GM21390 (cell line): ENCODE measurements around the gene CERS6.
"Not testable (repeated sequence)": the region's sequence is repeated elsewhere in the genome, so short reads cannot be mapped to it uniquely, and the experiment has no call there.

ENCODE experiments used
- ATAC-seq: cut with Tn5 transposase; IDR thresholded peaks from one replicate; pipeline ENCODE4 v1.9.1; 2021; ENCODE audit not compliant: unreplicated experiment

Gene CERS6, protein sequence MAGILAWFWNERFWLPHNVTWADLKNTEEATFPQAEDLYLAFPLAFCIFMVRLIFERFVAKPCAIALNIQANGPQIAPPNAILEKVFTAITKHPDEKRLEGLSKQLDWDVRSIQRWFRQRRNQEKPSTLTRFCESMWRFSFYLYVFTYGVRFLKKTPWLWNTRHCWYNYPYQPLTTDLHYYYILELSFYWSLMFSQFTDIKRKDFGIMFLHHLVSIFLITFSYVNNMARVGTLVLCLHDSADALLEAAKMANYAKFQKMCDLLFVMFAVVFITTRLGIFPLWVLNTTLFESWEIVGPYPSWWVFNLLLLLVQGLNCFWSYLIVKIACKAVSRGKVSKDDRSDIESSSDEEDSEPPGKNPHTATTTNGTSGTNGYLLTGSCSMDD

DNA sequence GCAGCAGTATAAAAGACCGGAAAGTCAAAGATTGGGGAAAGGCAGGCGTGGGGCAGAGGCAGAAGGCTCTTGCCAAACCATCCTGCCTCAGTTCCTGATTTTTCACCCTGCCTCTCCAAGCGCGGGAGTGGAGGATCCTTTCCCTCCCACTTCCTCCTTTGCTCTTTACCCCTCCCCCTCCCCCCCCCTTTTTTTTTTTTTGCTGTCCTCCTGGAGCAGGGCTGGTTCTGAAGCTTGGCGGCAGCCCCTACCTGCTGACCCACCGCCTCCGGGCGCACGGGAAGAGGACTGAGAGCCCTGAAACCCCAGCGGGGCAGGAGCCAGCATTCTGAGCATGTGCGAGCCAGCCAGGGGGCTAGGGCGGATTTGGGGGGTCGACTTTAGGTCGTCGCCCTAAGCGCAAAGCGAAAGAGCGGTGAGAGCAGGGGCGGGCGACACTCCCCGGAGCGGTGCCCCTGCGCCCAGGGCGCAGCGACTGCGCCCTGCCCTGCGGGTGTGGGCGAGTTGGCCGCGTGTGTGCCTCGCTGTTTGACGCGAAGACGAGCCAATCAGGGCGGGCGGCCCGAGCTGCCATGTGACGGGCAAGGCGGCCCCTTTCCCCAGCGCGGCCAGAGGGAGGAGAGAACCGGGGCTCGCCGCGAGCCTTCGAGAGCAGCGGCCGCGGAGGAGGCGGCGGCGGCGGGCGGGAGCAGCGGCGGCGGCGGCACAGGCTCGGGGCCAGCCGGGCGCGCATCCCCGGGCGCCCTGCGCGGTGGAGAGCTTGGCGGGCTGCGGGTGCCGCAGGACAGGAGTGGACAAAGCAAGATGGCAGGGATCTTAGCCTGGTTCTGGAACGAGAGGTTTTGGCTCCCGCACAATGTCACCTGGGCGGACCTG is at the start of gene CERS6:
Gene CERS6 (plus strand): TSS at position 628 of the 876 bp plus-strand sequence. CDS start 177 bp downstream, at position 805.
- peak; percentile 92 for ATAC-seq

DNA sequence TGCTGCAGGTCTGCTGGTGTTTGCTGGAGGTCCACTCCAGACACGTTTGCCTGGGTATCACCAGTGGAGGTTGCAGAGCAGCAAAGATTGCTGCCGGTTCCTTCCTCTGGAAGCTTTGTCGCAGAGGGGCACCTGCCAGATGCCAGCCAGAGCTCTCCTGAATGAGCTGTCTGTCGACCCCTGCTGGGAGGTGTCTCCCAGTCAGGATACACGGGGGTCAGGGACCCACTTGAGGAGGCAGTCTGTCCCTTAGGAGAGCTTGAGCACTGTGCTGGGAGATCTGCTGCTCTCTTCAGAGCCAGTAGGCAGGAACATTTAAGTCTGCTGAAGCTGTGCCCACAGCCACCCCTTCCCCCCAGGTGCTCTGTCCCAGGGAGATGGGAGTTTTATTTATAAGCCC is 43.8 kb upstream of the CERS6 start:
- ATAC-seq: not testable (repeated sequence)

DNA sequence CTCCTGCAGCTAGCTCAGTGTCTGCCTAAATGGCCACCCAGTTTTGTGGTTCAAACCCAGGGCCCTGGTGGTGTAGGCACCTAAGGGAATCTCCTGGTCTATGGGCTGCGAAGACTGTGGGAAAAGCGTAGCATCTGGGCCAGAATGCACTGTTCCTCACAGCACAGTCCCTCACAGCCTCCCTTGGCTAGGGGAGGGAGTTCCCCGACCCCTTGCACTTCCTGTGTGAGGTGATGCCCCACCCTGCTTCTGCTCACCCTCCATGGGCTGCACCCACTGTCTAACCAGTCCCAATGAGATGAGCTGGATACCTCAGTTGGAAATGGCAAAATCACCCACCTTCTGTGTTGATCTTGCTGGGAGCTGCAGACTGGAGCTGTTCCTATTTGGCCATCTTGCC is 43.0 kb upstream of the CERS6 start:
- ATAC-seq: not testable (repeated sequence)

DNA sequence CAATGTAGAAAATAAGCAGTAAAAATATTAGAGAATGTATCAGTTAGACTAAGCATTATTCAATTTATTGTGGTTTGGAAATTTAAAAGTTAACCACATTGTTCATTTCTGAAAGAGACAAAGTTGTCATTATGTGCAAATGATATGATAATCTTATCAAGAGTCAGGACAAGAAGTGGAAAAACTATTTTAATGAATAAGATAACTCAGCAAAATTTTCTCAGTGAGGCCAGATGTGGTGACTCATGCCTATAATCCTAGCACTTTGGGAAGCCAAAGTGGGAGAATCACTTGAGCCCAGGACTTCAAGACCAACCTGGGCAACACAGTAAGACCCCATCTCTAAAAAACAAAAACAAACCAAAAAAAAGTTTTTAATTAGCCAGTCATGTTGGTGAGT is 39.5 kb upstream of the CERS6 start:
- no peak for ATAC-seq

DNA sequence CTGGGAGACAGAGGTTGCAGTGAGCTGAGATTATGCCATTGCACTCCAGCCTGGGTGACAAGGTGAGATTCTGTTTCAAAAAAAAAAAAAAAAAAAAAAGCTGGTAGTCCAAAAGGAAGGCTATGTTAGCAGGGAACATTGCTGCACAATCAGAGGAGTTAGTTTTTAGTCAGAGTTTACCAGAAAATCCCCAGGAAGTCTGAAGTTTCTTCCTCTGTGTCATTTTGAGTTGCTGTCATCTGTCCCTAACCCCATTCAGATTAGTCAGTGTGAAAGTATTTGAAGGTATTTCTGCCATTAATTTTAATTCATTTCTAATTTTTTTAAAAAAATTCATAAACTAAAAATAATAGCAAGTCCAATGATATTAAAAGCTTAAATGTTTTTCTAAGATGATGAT is 33.5 kb upstream of the CERS6 start:
- ATAC-seq: no peak

DNA sequence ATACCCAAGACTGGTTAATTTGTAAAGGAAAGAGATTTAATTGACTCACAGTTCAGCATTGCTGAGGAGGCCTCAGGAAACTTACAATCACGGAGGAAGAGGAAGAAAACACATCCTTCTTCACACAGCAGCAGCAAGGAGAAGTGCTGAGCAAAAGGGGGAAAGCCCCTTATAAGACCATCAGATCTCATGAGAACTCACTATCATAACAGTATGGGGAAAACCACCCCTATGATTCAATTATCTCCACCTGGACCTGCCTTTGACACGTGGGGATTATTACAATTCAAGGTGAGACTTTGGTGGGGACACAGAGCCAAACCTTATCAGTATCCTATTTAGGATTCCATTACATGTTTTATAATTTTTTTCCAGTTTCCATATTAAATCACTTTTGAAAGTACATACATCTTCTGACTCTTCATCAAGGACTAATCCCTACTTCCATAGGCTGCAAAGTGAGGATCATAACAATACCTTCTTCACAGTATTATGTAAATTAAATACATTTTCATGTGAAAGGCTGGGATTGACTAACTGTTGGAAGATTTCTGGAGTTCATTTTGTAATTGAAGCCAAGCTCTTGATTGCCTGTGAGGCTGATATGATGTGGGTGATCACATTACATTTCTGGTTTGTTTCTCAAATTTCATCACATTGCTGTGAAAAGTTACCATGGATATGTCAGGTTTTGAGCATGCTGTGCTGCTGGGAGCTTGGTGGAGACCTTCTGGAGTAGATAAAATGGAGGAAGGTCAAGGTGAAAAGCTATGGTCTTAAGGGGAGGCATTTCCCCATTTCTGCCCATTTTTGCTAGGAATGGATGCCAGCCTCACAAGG is 31.7 kb upstream of the CERS6 start:
- ATAC-seq: no peak

DNA sequence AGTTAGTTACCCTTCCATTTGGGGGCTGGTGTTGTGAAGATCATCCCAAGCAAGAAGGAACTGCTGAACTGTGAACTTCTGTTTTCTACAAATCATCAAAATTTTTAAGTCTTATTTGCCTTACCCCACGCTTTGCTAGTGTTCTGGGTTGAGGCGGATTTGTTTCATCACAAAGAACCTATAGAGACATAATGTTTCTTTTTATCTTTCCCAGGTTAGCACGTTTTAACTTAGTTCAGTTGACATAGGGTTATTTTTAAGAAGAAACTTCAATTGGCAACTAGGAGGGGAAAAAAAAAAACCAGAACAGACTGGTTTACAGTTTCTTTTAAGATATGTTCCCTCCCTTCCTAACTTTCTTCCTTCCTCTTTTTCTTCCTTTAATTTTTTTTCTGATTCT is 31.1 kb upstream of the CERS6 start:
- ATAC-seq: no peak

DNA sequence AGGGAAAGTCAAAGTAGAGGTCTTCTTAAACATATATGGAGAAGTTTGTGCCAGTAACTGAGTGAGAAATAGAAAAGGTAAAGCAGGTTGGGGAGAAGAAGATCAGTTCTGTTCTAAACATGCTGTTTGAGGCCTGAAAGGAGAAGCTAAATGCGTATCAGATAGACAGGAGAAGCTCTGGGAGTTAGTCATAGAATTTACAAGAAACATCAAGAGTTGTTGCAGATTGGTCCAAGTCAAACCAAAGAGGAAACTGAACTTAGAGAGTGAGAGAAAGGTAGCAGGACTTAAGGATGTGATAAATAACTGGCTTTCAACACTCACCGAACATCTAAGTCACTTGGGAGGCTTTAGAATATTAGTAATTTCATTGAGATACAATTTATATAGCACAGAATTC is 29.2 kb upstream of the CERS6 start:
- no peak for ATAC-seq

DNA sequence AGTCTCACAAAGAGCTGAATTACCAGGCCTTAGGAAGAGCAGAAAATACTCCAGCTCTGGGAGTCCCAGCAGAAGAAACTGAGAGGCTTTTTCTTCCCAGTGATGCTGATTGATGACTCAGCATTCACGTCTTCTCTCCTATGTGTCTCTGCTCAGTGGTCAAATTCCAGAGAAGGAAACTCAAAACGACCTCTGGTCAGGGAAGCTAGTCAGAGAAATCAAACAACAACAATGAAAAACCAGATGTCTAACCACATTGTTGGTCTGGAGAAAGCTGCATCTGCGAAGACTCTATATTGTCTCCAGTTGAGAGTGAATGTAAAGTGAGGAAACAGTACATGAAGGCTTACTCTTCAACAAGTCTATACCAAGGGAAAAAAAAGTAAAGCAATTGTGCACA is 28.6 kb upstream of the CERS6 start:
- ATAC-seq: no peak

DNA sequence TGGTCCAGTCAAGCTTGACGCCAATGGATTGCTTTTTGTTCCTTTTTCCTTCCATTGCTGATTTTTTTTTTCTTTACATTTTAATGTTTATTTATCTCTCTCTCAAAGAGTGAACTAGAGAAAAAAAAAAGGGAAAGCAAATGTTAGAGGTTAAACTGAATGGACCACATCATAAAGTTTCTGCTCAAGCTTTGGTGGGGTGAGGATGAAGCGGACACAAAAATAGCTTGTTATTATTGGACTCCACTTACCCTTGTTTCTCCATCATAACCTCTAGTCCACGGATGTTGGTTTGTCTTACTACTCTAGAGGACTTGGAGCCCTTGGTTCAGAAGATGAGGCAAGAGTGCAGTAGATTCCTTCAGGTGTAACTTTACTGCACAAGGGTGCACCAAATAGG is 27.6 kb upstream of the CERS6 start:
- no peak for ATAC-seq

DNA sequence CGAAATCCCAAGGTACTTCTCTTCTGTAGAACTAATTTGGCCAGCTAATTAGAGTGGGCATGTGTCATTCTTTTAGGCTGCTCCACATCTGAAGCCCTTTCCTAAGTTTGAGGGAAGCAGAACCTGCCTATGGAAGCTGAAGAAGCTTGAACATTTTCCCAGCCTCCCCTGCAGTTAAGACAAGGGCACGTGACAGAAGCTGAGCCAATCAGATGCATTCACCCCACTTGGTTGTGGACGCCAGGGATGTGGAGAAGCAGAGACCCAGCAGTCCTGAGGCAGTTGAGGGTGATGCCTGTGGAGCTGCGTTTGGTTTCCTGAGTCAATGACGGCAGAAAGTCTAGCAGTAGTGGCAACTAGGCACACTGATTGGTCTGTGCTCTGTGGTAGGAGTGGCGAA is 26.1 kb upstream of the CERS6 start:
- ATAC-seq: no peak

DNA sequence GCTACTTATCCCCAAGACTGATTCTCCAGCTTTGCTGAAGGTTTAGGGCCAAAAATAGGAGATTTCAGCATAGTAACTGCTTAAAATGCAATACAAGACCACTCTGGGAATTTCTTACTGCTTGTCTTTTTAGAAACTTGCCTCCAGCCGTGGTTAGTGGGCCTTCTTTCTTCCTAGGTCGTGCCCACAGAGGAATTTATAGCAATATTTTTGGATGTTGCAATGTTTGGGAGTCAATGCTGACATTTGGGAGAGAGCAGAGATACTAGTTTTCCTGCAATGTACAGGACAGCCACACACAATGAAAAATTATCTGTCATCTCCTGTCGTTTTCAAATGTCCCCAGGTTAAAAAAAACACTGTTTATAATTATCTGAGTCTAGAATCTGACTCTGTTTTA is 25.6 kb upstream of the CERS6 start:
- no peak for ATAC-seq

DNA sequence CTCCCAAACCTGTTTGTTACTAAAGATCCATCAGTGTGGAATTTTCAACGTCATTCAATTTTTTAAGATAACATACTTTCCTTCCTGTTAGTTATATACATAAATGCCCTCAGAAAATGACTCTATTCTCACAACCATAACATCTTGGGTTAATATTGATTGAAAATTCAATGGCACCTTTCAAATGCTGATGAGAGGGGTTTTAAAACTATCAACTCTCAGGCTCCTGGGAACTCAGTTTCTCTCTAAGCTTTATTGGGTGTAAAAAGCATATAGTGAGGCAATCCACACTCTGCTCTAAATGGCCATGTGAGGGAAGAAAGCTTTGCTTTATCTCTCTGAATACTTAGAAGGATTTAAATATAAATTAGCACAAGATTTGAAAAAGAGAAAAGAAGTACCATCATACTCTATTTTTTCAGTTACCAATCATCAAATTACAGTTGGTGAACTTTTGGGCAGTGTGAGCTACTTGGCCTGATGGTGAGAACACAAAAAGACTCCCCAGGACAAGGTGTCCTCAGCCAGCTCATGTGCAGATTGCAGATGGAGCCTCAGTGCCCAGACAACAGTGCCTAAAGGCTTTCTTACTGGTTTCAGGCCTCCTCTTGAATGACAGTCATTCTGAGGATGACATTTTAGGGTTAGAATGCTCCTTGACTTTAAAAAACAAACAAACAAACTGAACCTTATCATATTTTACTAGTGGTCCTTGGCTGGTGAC is 24.6 kb upstream of the CERS6 start:
- ATAC-seq: no peak

DNA sequence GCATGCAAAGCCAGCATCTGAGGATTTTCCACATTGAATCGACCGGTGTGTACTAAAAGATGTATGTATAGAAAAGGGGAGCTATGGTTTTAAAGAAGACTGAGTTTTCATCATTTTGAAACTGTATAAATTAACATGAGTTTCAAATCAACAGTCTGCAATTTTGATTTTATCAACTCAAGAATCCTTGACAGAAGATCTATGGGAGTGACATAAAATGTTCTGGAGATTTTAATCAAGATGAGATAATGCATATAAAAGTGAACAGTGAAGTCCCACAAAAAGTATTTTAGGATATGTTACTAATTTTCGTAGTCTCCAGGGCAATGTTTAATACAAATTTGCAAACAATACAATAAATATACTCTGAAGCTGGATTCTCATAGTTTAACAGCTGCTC is 24.0 kb upstream of the CERS6 start:
- no peak for ATAC-seq

DNA sequence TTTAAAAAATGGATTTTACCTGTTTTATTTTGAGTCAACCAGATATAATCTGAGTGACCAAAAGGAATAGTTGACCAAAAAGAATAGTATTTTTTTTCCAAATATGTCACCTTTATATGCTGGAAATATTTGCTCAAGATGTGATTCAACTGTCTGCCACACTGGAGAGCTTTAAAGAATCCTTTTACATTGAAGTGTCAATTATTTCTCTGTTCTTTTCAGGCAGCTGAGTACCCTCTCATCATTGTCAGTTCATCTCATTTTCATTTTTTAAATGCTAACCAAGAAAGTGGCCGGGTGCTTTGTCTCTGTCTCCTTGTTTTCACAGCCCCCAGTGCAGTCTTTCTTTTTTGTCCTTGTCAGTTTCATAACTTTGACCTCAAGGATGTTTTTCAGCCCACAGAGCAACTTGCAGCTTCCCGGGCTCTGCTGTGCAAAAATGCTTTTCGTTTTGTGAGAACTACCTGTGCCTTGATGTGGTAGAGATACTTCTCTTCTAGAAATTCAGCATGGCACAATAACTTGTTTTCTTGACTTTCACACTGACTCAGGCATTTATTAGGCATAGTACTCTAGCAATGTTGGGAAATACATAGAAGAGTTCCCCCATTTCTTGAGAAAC is 23.4 kb upstream of the CERS6 start:
- ATAC-seq: peak; percentile 83

DNA sequence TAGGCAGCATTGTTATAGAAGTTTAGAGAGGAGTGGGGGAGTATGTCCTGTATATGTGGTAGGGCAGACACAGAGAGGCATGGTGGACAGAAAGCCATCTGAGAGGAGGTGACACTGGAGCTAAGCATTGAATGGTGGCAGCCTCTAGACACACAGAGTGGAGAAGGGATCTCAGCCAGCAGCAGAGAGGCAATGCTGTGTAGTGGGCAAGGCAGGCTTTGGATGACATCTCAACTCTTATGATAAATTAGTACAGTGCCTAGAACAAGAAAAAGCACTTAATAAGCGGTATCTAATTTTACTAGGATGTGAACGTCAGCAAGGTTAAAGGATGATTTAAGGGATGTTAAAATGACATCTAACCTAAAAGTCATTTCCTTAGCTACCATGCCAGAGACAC is 22.5 kb upstream of the CERS6 start:
- ATAC-seq: no peak

DNA sequence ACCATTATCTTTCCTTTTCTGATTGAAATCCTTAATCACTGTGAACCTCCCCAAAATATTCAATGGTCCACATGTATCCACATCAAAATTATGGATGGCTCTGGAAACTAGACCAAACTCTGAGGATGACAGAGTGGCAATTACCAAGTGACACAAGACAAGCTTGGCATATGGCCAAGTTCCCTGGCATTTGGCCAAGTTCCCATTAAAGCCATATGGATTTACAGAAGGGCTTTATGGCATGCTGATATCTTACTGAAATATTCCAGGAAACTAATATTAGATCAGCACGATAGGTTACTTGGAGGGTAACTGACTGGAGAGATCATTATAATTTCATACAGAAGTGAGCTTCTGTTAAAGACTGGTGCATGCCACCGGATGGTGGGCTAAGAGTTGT is 21.9 kb upstream of the CERS6 start:
- no peak for ATAC-seq

DNA sequence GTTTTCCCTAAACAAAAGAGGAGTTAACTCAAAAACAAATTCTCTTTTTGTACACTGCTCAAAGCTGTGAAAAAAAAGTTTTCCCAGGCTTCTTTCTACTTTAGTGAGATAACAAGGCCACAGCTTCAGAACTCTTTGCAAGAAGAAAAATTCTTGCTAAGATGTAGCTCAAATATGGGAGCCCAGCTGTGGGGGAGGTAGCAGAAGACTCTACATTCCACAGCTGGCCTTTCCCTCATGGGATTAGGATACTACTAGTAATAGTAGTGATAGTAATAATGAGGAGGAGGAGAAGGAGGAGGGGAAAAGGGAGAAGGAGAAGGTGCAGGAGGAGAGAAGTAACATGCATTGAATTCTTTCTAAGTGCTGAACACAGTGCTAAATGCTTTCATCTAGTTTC is 19.2 kb upstream of the CERS6 start:
- no peak for ATAC-seq

DNA sequence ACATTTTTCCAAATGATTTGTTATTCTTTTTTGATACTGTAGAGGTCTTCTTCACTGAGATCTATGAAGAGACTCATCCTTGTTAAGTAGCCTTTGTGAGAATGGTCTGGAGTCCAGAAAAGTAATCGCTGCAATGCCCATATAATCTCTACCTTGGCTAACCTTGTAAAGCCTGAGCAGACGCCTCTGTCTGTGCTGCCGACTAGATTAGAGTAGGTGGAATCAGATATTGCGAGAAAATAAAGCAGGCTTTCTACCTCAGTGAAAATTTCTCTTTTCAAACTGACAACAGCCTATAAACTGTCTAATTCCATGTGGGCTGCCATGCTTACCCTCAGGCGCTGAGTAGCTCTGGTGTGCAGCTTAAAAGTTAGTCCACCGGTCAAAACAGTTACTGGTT is 17.5 kb upstream of the CERS6 start:
- ATAC-seq: no peak

DNA sequence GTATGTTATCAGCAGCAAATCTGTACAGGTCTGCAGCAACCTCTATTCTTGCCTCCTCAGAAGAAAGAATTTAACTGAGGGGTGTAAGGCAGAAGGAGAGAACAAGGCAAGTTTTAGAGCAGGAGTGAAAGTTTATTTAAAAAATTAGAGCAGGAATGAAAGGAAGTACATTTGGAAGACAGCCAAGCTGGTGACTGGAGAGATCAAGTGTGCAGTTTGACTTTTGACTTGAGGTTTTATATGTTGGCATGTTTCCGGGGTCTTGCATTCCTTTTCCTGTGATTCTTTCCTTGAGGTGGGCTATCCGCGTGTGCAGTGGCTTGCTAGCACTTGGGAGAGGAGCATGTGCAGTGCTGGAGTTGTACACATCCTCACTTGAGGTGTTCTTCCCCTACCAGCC is 16.5 kb upstream of the CERS6 start:
- no peak for ATAC-seq
